ENCODE measurements around the gene RCE1.

Gene RCE1

DNA sequence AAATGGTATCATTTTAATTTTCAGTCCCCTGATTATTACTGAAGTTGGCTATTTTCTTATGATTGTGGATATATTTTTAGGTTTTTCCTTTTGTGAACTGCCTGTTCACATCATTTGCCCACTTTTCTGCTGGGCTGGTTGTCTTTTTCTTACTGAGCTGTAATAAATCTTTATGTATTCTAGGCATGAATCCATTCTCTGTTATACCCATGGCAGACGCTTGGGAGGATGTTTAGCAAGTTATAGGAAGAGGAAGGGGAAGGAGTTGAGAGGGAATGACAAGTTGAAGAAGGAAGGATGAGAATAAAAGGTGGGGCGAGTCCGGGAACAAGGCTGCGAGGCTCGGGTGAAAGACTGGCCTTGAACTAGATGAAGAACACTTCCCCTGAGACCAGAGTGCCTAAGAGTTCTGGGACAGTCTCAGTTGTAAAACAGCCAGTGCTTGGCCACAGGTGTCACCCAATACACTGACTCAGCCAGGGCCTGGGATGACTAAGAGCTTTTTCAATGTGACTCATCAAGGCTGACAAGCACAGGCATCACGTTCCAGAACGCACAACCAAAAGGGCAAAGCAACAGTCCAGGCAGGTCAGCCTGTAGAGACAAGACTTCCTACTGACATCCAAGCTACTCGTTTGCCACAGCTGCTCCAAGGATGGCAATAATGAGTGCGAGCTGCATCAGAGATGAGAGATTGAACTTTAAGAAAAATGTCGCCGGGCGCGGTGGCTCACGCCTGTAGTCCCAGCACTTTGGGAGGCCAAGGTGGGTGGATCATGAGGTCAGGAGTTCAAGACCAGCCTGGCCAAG lies 48.8 kb downstream of the RCE1 start:
- DNase-seq, result no peak

- no peak for DNase-seq
Measured at GRCh38 chr11:66892911-66893310, 49.7 kb downstream of the RCE1 start.

GRCh38 chr11:66894141-66894540 lies 50.9 kb downstream of the RCE1 start:
- DNase-seq, result no peak

All from NCI-H524 (cell line).